Keratinocyte (primary cell): ENCODE results near the gene MMEL1.

Experiments
- CTCF ChIP-seq, 3 experiments: IDR thresholded peaks in 1 of 3; conservative IDR thresholded peaks in 1 of 3; optimal IDR thresholded peaks in 1 of 3; 2 replicates in 2 of 3; 3 replicates in 1 of 3; pipeline versions ENCODE3 to v1.5.1; 2011; ENCODE audit warnings: low read length in 3 of 3, mild to moderate bottlenecking in 3 of 3, moderate library complexity in 2 of 3, control low read depth in 1 of 3, inconsistent platforms in 1 of 3; ENCODE audit not compliant: insufficient read depth in 2 of 3; ENCODE audit errors: extremely low read depth in 1 of 3
- EZH2 ChIP-seq: IDR thresholded peaks from one replicate; pipeline ENCODE4 v1.6.1; 2012; ENCODE audit warnings: inconsistent platforms, mild to moderate bottlenecking, low read length, moderate library complexity

GRCh38 chr1:2611621-2612437 lies 21.0 kb downstream of the MMEL1 start:
- no peak for TF ChIP-seq CTCF (optimal IDR thresholded peaks at IDR 0.05 in 1 of 3, IDR thresholded peaks at IDR 0.05 in 1 of 3, conservative IDR thresholded peaks at IDR 0.05 in 1 of 3; ENCODE audit: extremely low read depth in 1 of 3, insufficient read depth in 2 of 3, low read length in 3 of 3)
- TF ChIP-seq EZH2: no peak
